Mucosa of descending colon (tissue), 3 donors: ENCODE data around the gene BUD31. TPM values are rescaled to one million over a fixed set of nuclear protein-coding genes. Genes with fewer than 3 reads are reported as not detected.
"Not testable (repeated sequence)": the region's sequence is repeated elsewhere in the genome, so short reads cannot be mapped to it uniquely, and the experiment has no call there.

Source experiments
- ATAC-seq: fragments of 200-7000 bp; cut with Tn5 transposase; one replicate; pipeline ENCODE4 v1.9.1; 2020; ENCODE audit warnings: mild to moderate bottlenecking, moderate library complexity
- DNase-seq, 3 donors: peaks; one replicate each; pipeline ENCODE4 v3.0.0-alpha.2; 2020
- H3K36me3 ChIP-seq: fragments of 200-600 bp; one replicate; pipeline ENCODE4 v1.8.0; 2021; ENCODE audit warnings: low read depth, mild to moderate bottlenecking
- H3K4me1 ChIP-seq: fragments of 200-600 bp; one replicate; pipeline ENCODE4 v1.8.0; 2021; ENCODE audit warnings: low read depth, mild to moderate bottlenecking
- H3K4me3 ChIP-seq: fragments of 200-600 bp; one replicate; pipeline ENCODE4 v1.8.0; 2021; ENCODE audit warnings: mild to moderate bottlenecking
- H3K9me3 ChIP-seq: fragments of 200-600 bp; one replicate; pipeline ENCODE4 v1.8.0; 2021; ENCODE audit warnings: mild to moderate bottlenecking
- CTCF ChIP-seq: fragments of 200-600 bp; IDR thresholded peaks from one replicate; pipeline ENCODE4 v1.8.0; 2022; ENCODE audit warnings: antibody characterized with exemption, mild to moderate bottlenecking
- intact Hi-C, 2 donors: fragments of 100-400 bp; cut with DNase I in 1 of 2; cut with micrococcal nuclease in 1 of 2; formaldehyde crosslinking; loops; one replicate each; pipeline versions ENCODE4 v1.11.0 to v1.11.1; 2022; cut with DNase I, micrococcal nuclease
- total RNA-seq, 3 donors: library from RNA; stranded (reverse); fragmentation: NEBNext Ultra II Directional in 2 of 3; extraction: Animal tissue kit (Norgen Biotek cat#: 25700) in 2 of 3; gene quantifications; one replicate each; pipeline versions ENCODE4 v1.2.1 to v1.2.4, GENCODE V29; 2021 to 2023
- donor health status: DM: no; HTN: no; CAD: no; lungs with moderate emphysema.
- donor health status: DM: no; HTN: no; CAD: no.
- donor health status: DM: no; HTN: yes; CAD: no.

BUD31 gene
- total RNA-seq, 3 donors from 2014 or later = 67.3 to 79.5 (median 76.7) TPM

- peaks cover 10% of the 10 kb centered on the region for H3K36me3 ChIP-seq
- H3K4me1 ChIP-seq = peaks cover 26% of the 10 kb centered on the region
- H3K9me3 ChIP-seq = no peaks in the 10 kb centered on the region
- DNase-seq = peak; percentile 43 to 68 (median 60)
- no peak for TF ChIP-seq CTCF
- ATAC-seq = peak; percentile 49
- peak overlapping the region; percentile 97 for H3K4me3 ChIP-seq
- intact Hi-C loops = no loop called here
Measured at GRCh38 chr7:99407872-99408378, 844 bp upstream of the BUD31 start.

- Histone ChIP-seq H3K9me3 (no peaks in the 10 kb centered on the region), H3K4me1 (peaks cover 26% of the 10 kb centered on the region), H3K4me3 (peak overlapping the region; percentile 97), H3K36me3 (peaks cover 18% of the 10 kb centered on the region)
- TF ChIP-seq CTCF = no peak
- intact Hi-C loops = no loop called here
- DNase-seq (peak in 1 of 3 donors; percentile 11), ATAC-seq (peak; percentile 1)
Measured at GRCh38 chr7:99409192-99409572, 413 bp downstream of the BUD31 start.

- DNase-seq (no peak), ATAC-seq (no peak)
- no peak overlapping the region for H3K4me3 ChIP-seq
- peaks cover 26% of the 10 kb centered on the region for H3K4me1 ChIP-seq
- TF ChIP-seq CTCF = no peak
- H3K36me3 ChIP-seq = peaks cover 18% of the 10 kb centered on the region
- no peaks in the 10 kb centered on the region for H3K9me3 ChIP-seq
- intact Hi-C loops = no loop called here
Measured at GRCh38 chr7:99409806-99410205, 1.0 kb downstream of the BUD31 start.

- intact Hi-C loops = no loop called here
- Histone ChIP-seq H3K4me3 (no peak overlapping the region), H3K36me3 (peaks cover 18% of the 10 kb centered on the region), H3K4me1 (peaks cover 26% of the 10 kb centered on the region), H3K9me3 (no peaks in the 10 kb centered on the region)
- DNase-seq = no peak
- no peak for ATAC-seq
- TF ChIP-seq CTCF = no peak
Measured at GRCh38 chr7:99410635-99411034, 1.9 kb downstream of the BUD31 start.

- intact Hi-C loops = loop anchor here (5.0 kb wide), 1 partner anchor 53 kb away; no protein-coding TSS in a partner anchor
Measured at GRCh38 chr7:99415513-99416127, 6.9 kb downstream of the BUD31 start.

More at GRCh38 chr7:99415513-99416127, 6.9 kb downstream of the BUD31 start:
- not testable (repeated sequence) for H3K4me1 ChIP-seq, ATAC-seq, H3K4me3 ChIP-seq, H3K9me3 ChIP-seq
- peak; percentile 76 to 81 (median 80) for DNase-seq
- TF ChIP-seq CTCF = peak; percentile 51
- H3K36me3 ChIP-seq = peaks cover 42% of the 10 kb centered on the region
